GM18951 (cell line): ENCODE data around the gene WNT7A.

ENCODE experiments used
- POLR2A ChIP-seq: IDR thresholded peaks from 4 replicates; pipeline ENCODE4 v1.6.1; 2011; ENCODE audit warnings: mild to moderate bottlenecking; ENCODE audit not compliant: insufficient read length, insufficient read depth; ENCODE audit errors: extremely low read depth
- in situ Hi-C: fragments of 300-500 bp; cut with MboI; formaldehyde crosslinking; loops from one replicate; pipeline ENCODE4 v1.12.0; 2022; ENCODE audit warnings: low sequenced_read_pairs, mixed read lengths, inconsistent platforms; ENCODE audit not compliant: unreplicated experiment

Gene WNT7A

GRCh38 chr3:13853256-13853977 lies 26.5 kb downstream of the WNT7A start:
- TF ChIP-seq POLR2A = no peak
- in situ Hi-C loops = no loop called here

- in situ Hi-C loops = no loop called here
- TF ChIP-seq POLR2A = no peak
Measured at GRCh38 chr3:13852638-13853009, 27.2 kb downstream of the WNT7A start.

GRCh38 chr3:13851997-13852637 lies 27.8 kb downstream of the WNT7A start:
- no peak for TF ChIP-seq POLR2A
- in situ Hi-C loops = no loop called here

- in situ Hi-C loops = no loop called here
- TF ChIP-seq POLR2A = no peak
Measured at GRCh38 chr3:13851091-13851849, 28.6 kb downstream of the WNT7A start.

GRCh38 chr3:13850161-13850945 lies 29.5 kb downstream of the WNT7A start:
- TF ChIP-seq POLR2A = no peak
- in situ Hi-C loops = no loop called here

GRCh38 chr3:13849018-13849417 lies 30.9 kb downstream of the WNT7A start:
- TF ChIP-seq POLR2A = no peak
- in situ Hi-C loops = no loop called here

GRCh38 chr3:13846716-13847570 lies 32.9 kb downstream of the WNT7A start:
- in situ Hi-C loops = no loop called here
- no peak for TF ChIP-seq POLR2A

- in situ Hi-C loops = no loop called here
- TF ChIP-seq POLR2A = no peak
Measured at GRCh38 chr3:13846238-13846637, 33.6 kb downstream of the WNT7A start.

GRCh38 chr3:13845806-13846205 lies 34.1 kb downstream of the WNT7A start:
- TF ChIP-seq POLR2A = no peak
- in situ Hi-C loops = no loop called here

GRCh38 chr3:13844911-13845310 lies 35.0 kb downstream of the WNT7A start:
- in situ Hi-C loops = no loop called here

GRCh38 chr3:13844286-13844685 lies 35.6 kb downstream of the WNT7A start:
- in situ Hi-C loops = no loop called here
- no peak for TF ChIP-seq POLR2A

More at GRCh38 chr3:13844911-13845310, 35.0 kb downstream of the WNT7A start:
- no peak for TF ChIP-seq POLR2A

GRCh38 chr3:13843351-13843750 lies 36.5 kb downstream of the WNT7A start:
- in situ Hi-C loops = no loop called here
- no peak for TF ChIP-seq POLR2A
